GM06990 (cell line): ENCODE results near the gene DUSP2.
A peak's percentile ranks its signal among the peaks of the same experiment; 100 is the strongest.

Source experiments
- DNase-seq: peaks from one replicate; pipeline ENCODE4 v3.0.0-alpha.2; 2011; ENCODE audit not compliant: insufficient read length; ENCODE audit errors: extremely low read depth
- H3K27me3 ChIP-seq: replicated peaks from 2 replicates; pipeline ENCODE4 v1.6.0; 2011; ENCODE audit warnings: low read length; ENCODE audit not compliant: control insufficient read depth, insufficient read depth
- H3K36me3 ChIP-seq: 2 replicates; pipeline ENCODE4 v1.5.1; 2011; ENCODE audit warnings: low read length; ENCODE audit not compliant: control insufficient read depth, insufficient read depth
- H3K4me3 ChIP-seq: replicated peaks from 2 replicates; pipeline ENCODE4 v1.5.1; 2011; ENCODE audit warnings: low read depth, mild to moderate bottlenecking, control low read depth, low read length
- CTCF ChIP-seq: IDR thresholded peaks from 2 replicates; pipeline ENCODE4 v1.5.1; 2011; ENCODE audit warnings: low read length, control low read depth, mild to moderate bottlenecking, inconsistent platforms; ENCODE audit not compliant: insufficient read depth, poor library complexity, severe bottlenecking

The DUSP2 gene

DNA sequence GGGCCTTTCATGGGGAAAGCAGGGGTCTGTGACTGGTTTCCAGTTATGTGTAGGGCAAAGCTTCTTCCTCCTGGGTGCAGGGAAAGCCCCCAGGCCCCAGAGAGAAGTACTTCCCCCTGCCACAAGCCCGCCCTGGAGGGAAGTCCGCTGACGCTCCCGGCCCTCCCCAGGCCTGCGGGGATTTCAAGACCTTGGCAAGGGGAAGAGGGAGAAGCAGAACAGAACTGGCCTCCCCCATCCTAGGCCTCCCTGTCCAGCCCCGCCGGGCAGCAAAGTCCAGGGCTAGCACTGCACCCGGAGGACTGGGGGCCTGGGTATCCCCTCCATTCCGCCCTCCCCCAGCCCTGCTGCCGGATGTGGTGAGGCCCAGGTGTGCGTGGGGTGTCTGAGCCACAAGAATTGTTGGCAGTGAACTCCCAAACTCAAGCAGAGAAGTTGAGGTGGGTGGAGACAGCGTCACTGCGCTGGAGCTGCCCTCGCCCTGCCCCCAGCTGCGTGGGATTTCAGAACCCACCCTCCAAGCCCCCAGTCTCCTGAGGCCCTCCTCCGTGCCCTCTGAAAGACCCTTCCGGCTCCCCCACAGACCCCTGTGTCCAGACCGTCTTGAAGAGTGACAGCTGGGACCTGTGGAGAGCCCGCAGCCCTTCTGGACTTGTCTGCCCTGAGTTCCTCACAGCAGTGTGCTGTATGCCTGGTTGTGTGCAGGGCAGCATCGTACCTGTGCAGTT, 1.1 kb upstream of the DUSP2 start:
- DNase-seq = peak; percentile 93
- Histone ChIP-seq H3K4me3 (peak overlapping the region; percentile 41), H3K36me3 (peaks cover 18% of the 10 kb centered on the region), H3K27me3 (no peaks in the 10 kb centered on the region)
- TF ChIP-seq CTCF = no peak

- H3K27me3 ChIP-seq = no peaks in the 10 kb centered on the region
- no peak for DNase-seq
- H3K4me3 ChIP-seq = peak overlapping the region; percentile 41
- no peak for TF ChIP-seq CTCF
- H3K36me3 ChIP-seq = peaks cover 18% of the 10 kb centered on the region
Measured at GRCh38 chr2:96145848-96146152, 560 bp upstream of the DUSP2 start.

DNA sequence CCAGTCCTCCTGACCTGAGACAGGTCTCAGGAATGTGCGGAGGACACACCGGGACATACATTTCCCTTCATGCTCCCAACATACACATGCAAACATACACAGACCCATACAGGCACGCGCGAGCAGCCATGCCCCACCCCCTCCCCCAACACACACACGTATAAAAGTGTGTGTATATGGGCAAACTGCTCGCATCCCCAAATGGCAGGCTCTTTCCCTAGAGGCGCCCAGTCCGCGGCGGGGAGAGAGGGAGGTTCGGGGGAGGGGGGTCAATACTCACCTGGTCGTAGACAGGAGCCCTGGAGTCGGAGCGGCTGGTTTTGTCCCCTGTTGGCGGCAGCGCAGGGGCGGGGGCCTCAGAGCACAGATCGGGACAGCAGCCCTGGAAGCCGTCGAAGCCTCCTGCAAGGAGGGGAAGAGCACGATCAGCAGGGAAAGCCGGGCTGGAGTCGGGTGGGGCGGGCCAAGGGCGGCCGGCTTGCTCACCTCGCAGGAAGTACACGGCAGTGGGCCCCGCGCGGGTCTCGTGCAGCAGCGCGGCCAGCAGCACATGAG, 682 bp downstream of the DUSP2 start:
- TF ChIP-seq CTCF = no peak
- Histone ChIP-seq H3K4me3 (peak overlapping the region; percentile 97), H3K36me3 (peaks cover 18% of the 10 kb centered on the region), H3K27me3 (no peaks in the 10 kb centered on the region)
- DNase-seq = no peak

DNA sequence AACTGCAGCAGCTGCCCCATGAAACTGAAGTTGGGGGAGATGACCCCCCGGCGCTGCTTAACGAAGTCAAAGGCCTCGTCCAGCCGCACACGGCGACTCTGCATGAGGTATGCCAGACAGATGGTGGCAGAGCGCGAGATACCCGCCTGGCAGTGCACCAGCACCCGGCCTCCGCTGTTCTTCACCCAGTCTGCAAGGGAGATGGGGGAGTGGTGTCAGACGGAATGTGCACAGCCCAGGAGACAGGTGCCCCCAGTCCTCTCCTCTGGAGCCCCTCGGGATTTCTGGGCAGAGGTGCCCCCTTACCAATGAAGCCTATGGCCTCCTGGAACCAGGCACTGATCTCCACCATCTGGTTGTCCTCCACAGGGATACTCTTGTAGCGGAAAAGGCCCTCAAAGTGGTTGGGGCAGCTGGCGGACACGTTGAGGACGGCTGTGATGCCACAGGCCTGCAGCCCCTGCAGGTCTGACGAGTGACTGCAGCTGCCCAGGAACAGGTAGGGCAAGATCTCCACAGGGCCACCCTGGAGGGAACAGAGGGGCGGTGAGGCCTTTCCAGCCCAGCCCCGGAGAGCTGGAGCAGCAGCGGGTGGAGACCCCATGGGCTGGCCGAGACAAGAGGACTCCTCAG, 1.3 kb downstream of the DUSP2 start:
- peak; percentile 45 for TF ChIP-seq CTCF
- Histone ChIP-seq H3K27me3 (no peaks in the 10 kb centered on the region), H3K4me3 (peak overlapping the region; percentile 97), H3K36me3 (peaks cover 18% of the 10 kb centered on the region)
- DNase-seq = peak; percentile 66

GRCh38 chr2:96143231-96143847, 1.9 kb downstream of the DUSP2 start:
- no peak for TF ChIP-seq CTCF
- Histone ChIP-seq H3K4me3 (peak overlapping the region; percentile 97), H3K27me3 (no peaks in the 10 kb centered on the region), H3K36me3 (peaks cover 18% of the 10 kb centered on the region)
- no peak for DNase-seq
